Testis (tissue), 2 donors: Measurements from ENCODE around the gene SCG5.

Experiments
- POLR2A ChIP-seq: fragments of 450-650 bp; IDR thresholded peaks from one replicate; pipeline ENCODE4 v1.6.1; 2017; ENCODE audit warnings: antibody characterized with exemption, mild to moderate bottlenecking, moderate library complexity
- TF ChIP-seq, protein P1 (sequence below), 3 experiments: fragments of 450-650 bp in 2 of 3; fragments of 200-600 bp in 1 of 3; sonication (generic) in 1 of 3; IDR thresholded peaks; one replicate each; pipeline ENCODE4 v1.5.1; 2016 to 2019; ENCODE audit warnings: antibody characterized with exemption in 3 of 3, mild to moderate bottlenecking in 2 of 3, moderate library complexity in 1 of 3

DNA sequence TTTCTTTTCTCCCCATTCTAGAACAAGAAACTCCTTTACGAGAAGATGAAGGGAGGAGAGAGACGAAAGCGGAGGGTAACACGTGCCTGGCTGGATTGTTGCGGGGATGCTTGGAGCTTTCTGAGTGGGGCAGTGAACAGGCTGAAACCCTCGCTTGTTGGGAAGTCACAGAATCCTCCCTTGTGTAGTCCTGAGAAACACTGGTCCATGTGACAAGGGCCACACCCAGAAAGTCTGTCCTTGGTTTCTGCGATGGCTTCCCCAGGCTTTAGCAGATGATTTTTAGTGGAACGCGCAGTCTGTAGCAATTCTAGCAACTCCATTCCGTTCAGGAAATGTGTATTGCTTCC, 50.2 kb downstream of the SCG5 start:
- TF ChIP-seq, protein P1, sequence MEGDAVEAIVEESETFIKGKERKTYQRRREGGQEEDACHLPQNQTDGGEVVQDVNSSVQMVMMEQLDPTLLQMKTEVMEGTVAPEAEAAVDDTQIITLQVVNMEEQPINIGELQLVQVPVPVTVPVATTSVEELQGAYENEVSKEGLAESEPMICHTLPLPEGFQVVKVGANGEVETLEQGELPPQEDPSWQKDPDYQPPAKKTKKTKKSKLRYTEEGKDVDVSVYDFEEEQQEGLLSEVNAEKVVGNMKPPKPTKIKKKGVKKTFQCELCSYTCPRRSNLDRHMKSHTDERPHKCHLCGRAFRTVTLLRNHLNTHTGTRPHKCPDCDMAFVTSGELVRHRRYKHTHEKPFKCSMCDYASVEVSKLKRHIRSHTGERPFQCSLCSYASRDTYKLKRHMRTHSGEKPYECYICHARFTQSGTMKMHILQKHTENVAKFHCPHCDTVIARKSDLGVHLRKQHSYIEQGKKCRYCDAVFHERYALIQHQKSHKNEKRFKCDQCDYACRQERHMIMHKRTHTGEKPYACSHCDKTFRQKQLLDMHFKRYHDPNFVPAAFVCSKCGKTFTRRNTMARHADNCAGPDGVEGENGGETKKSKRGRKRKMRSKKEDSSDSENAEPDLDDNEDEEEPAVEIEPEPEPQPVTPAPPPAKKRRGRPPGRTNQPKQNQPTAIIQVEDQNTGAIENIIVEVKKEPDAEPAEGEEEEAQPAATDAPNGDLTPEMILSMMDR (IDR thresholded peaks at IDR 0.05): no peak
- TF ChIP-seq POLR2A: no peak
